ENCODE data around the gene ZBED2. TPM values are rescaled to one million over a fixed set of nuclear protein-coding genes. Genes with fewer than 3 reads are reported as not detected.

Gene ZBED2
- total RNA-seq, 1 donor from 2014 or later = not detected

- intact Hi-C loops (cut with micrococcal nuclease) = no loop called here
- H3K9me3 ChIP-seq (replicated peaks) = no peaks in the 10 kb centered on the region
Measured at GRCh38 chr3:111596328-111596727, 1.2 kb upstream of the ZBED2 start.

GRCh38 chr3:111594781-111595180 lies 365 bp downstream of the ZBED2 start:
- no peak for DNase-seq
- intact Hi-C loops (cut with micrococcal nuclease) = no loop called here
- Histone ChIP-seq H3K36me3 (no peaks in the 10 kb centered on the region), H3K27me3 (ENCODE audit: low read depth) (peaks cover 28% of the 10 kb centered on the region), H3K9me3 (replicated peaks) (no peaks in the 10 kb centered on the region), H3K27ac (replicated peaks) (no peak overlapping the region), H3K4me3 (no peak overlapping the region), H3K4me1 (no peaks in the 10 kb centered on the region)
- no peak for TF ChIP-seq CTCF (IDR thresholded peaks at IDR 0.05; ENCODE audit: borderline replicate concordance)

More at GRCh38 chr3:111596328-111596727, 1.2 kb upstream of the ZBED2 start:
- H3K4me3 ChIP-seq = no peak overlapping the region
- peaks cover 29% of the 10 kb centered on the region for H3K27me3 ChIP-seq (ENCODE audit: low read depth)
- no peak for DNase-seq
- TF ChIP-seq CTCF (IDR thresholded peaks at IDR 0.05; ENCODE audit: borderline replicate concordance) = no peak
- no peak overlapping the region for H3K27ac ChIP-seq (replicated peaks)
- H3K36me3 ChIP-seq = no peaks in the 10 kb centered on the region
- no peaks in the 10 kb centered on the region for H3K4me1 ChIP-seq

- no peaks in the 10 kb centered on the region for H3K4me1 ChIP-seq
- intact Hi-C loops (cut with micrococcal nuclease) = no loop called here
Measured at GRCh38 chr3:111594205-111594604, 941 bp downstream of the ZBED2 start.

GRCh38 chr3:111593666-111594065 lies 1.5 kb downstream of the ZBED2 start:
- DNase-seq = no peak
- Histone ChIP-seq H3K27ac (replicated peaks) (no peak overlapping the region), H3K4me1 (no peaks in the 10 kb centered on the region), H3K27me3 (ENCODE audit: low read depth) (peaks cover 18% of the 10 kb centered on the region), H3K4me3 (no peak overlapping the region), H3K36me3 (no peaks in the 10 kb centered on the region), H3K9me3 (replicated peaks) (no peaks in the 10 kb centered on the region)
- no peak for TF ChIP-seq CTCF (IDR thresholded peaks at IDR 0.05; ENCODE audit: borderline replicate concordance)
- intact Hi-C loops (cut with micrococcal nuclease) = no loop called here

More at GRCh38 chr3:111594205-111594604, 941 bp downstream of the ZBED2 start:
- H3K36me3 ChIP-seq = no peaks in the 10 kb centered on the region
- H3K27ac ChIP-seq (replicated peaks) = no peak overlapping the region
- TF ChIP-seq CTCF (IDR thresholded peaks at IDR 0.05; ENCODE audit: borderline replicate concordance) = no peak
- no peaks in the 10 kb centered on the region for H3K9me3 ChIP-seq (replicated peaks)
- no peak overlapping the region for H3K4me3 ChIP-seq
- no peak for DNase-seq
- peaks cover 24% of the 10 kb centered on the region for H3K27me3 ChIP-seq (ENCODE audit: low read depth)

- DNase-seq = no peak
- TF ChIP-seq CTCF (IDR thresholded peaks at IDR 0.05; ENCODE audit: borderline replicate concordance) = no peak
- no peaks in the 10 kb centered on the region for H3K9me3 ChIP-seq (replicated peaks)
- H3K36me3 ChIP-seq = no peaks in the 10 kb centered on the region
- no peaks in the 10 kb centered on the region for H3K4me1 ChIP-seq
- intact Hi-C loops (cut with micrococcal nuclease) = no loop called here
- no peak overlapping the region for H3K27ac ChIP-seq (replicated peaks)
- no peak overlapping the region for H3K4me3 ChIP-seq
- H3K27me3 ChIP-seq (ENCODE audit: low read depth) = peaks cover 17% of the 10 kb centered on the region
Measured at GRCh38 chr3:111592936-111593335, 2.2 kb downstream of the ZBED2 start.

- intact Hi-C loops (cut with micrococcal nuclease) = no loop called here
- DNase-seq = no peak
Measured at GRCh38 chr3:111592143-111592542, 3.0 kb downstream of the ZBED2 start.

More at GRCh38 chr3:111592143-111592542, 3.0 kb downstream of the ZBED2 start:
- Histone ChIP-seq H3K27ac (replicated peaks) (no peak overlapping the region), H3K4me1 (no peaks in the 10 kb centered on the region), H3K9me3 (replicated peaks) (no peaks in the 10 kb centered on the region), H3K36me3 (no peaks in the 10 kb centered on the region), H3K27me3 (ENCODE audit: low read depth) (peaks cover 20% of the 10 kb centered on the region), H3K4me3 (no peak overlapping the region)
- no peak for TF ChIP-seq CTCF (IDR thresholded peaks at IDR 0.05; ENCODE audit: borderline replicate concordance)
